Endometrial microvascular endothelial cells (primary cell): ENCODE measurements around the gene DMD. TPM values are rescaled to one million over a fixed set of nuclear protein-coding genes. Genes with fewer than 3 reads are reported as not detected.
"Not testable (repeated sequence)": the region's sequence is repeated elsewhere in the genome, so short reads cannot be mapped to it uniquely, and the experiment has no call there.

Source experiments
- in situ Hi-C: cut with HindIII; loops from 2 replicates; pipeline ENCODE4 v1.10.0; 2017; ENCODE audit warnings: low sequenced_read_pairs, low pct_unique_long_range_greater_than_20kb; ENCODE audit errors: inconsistent ontology term
- total RNA-seq: library from RNA; depleted of rRNA; stranded (reverse); fragments of >200 nt; gene quantifications from one replicate; pipeline ENCODE4 v1.2.3, GENCODE V29; 2015; ENCODE audit errors: inconsistent ontology term

Gene DMD
- total RNA-seq, 1 donor from 2014 or later, result 1.2 TPM

DNA sequence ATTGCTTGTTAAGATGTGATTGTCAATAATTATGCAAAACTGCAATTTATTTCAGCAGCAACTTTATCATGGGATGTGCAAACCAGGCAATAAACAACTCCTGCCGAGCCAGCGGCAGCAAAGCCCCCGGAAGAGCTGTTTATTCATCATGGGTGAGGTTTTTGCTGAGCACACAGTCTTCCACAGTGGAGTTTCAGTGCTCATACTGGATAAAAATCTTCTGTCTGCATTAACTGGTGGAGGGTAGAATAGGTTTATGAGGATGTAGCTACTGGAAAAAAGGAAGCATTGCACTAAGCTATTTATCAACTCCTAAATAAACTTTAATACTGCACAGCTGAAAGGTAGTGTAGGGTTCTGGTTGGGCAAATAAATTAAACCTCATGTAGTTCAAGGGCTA, 1582.2 kb downstream of the DMD start:
- in situ Hi-C loops, result no loop called here

GRCh38 chrX:31609130-31609529, 1602.2 kb downstream of the DMD start:
- in situ Hi-C loops, result no loop called here

- in situ Hi-C loops, result no loop called here
Measured at GRCh38 chrX:31608638-31609037, 1602.7 kb downstream of the DMD start.

- in situ Hi-C loops, result no loop called here
Measured at GRCh38 chrX:31606771-31607170, 1604.6 kb downstream of the DMD start.

DNA sequence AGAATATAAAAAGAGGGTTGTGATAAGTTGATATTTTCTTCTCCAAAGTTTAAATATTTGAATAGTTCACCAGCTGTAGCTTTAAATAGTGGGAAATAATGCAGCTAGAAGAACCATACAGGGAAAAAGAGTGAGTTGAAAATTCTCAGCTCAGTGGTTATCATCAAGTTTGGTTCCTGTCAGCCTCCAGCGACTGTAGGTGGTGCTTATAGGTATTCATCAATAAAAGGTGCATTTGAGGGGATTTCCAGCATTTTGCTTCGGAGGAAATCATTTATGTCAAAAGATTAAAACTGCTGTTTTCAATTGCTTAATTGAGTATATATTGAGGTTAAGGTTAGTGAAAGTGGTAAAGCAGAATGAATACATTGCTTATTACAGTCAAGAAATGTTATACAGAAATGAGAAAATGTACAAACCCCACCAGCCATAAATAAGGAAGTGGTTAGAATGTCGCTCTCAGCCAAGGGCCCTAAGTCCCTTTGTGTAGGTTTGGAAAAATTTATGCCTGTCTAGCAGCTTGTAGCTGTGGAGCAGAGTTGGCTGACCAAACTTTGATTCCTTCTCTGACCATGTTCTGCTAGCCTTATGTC, 1606.6 kb downstream of the DMD start:
- in situ Hi-C loops, result no loop called here

- in situ Hi-C loops, result no loop called here
Measured at GRCh38 chrX:31603411-31604120, 1607.8 kb downstream of the DMD start.

GRCh38 chrX:31600823-31601222, 1610.5 kb downstream of the DMD start:
- in situ Hi-C loops, result no loop called here

DNA sequence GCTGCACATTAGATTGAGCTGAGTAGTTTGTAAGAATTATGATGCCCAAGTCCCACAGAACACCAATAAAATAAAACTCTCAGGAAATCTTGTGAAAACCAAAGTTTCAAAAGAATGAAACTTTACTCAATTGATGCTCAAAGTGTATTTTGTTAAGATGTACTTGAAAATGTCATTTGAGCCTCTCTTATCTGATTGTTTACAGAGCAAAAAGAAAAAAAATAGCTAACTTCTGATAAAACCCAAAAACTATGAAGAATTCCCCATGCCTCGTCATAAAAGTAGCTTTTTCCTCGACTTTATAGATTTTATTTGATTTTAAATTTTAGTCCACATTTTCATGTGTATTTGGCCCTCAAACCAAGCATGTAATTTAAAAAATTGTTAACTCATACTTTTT, 1618.0 kb downstream of the DMD start:
- in situ Hi-C loops, result no loop called here

DNA sequence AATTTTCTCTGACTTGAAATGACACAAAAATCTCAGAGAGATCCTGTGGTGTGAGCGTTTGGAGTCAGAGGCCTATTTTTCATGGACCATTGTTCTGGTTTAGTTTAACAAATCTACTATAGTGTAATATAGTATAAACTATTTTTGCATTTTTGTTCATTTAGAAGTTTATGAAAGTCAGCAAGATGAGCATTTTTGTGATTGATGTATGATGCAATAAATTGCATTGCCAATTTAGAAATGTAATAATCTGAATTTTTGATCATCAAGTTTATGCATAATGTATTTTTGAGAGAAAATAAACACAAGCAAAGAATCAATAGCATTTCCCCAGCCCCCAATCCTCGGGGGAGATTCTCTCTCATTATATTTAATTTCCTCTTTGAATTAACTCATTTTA, 1620.0 kb downstream of the DMD start:
- in situ Hi-C loops, result no loop called here

GRCh38 chrX:31590581-31591114, 1620.7 kb downstream of the DMD start:
- in situ Hi-C loops, result no loop called here

- in situ Hi-C loops, result no loop called here
Measured at GRCh38 chrX:31589503-31589902, 1621.8 kb downstream of the DMD start.

DNA sequence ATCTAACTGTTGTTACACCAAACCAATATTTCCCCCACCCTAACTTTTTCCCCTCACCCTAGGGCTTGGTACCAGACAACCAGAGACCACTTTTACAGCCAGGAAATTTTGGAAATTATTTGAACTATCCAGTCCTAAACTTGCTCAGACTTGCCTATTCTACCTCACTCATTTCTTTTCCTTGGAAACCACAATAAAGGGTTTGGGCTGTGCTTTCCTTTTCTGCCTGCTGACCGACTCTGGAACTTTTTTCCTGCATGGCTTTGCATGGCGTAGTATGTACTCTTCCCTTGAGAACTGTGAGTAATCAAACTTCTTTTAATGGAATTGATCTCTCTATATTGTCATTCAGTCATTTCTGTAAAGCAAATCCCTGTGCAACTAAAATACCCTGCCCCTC, 1623.0 kb downstream of the DMD start:
- in situ Hi-C loops, result no loop called here

DNA sequence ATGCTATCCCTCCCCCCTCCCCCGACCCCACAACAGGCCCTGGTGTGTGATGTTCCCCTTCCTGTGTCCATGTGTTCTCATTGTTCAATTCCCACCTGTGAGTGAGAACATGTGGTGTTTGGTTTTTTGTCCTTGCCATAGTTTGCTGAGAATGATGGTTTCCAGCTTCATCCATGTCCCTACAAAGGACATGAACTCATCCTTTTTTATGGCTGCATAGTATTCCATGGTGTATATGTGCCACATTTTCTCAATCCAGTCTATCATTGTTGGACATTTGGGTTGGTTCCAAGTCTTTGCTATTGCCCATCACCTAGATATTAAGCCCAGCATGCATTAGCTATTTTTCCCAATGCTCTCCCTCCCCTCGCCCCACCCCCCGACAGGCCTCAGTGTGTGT, 1627.5 kb downstream of the DMD start:
- in situ Hi-C loops, result not testable (repeated sequence)

DNA sequence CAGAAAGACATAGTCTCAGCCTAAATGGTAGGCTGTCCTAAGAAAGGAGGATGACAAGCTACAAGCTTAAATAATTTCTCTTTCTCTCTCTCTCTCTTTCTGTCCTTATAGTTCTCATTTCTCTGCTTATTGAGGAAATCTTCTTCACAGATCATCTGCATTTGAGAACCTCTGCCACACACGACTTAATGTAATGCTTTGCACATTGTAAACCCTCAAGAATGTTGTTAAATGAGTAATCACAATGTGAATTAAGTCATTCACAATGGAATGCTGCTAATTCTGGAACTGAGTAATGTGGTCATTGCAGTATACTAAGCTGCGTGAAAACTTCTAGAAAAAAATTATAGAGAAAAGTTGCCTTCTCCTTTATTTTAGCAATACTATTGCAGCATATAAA, 1630.6 kb downstream of the DMD start:
- in situ Hi-C loops, result no loop called here

GRCh38 chrX:31580227-31580626, 1631.1 kb downstream of the DMD start:
- in situ Hi-C loops, result no loop called here

- in situ Hi-C loops, result no loop called here
Measured at GRCh38 chrX:31572360-31572759, 1639.0 kb downstream of the DMD start.

GRCh38 chrX:31570658-31571057, 1640.7 kb downstream of the DMD start:
- in situ Hi-C loops, result no loop called here

- in situ Hi-C loops, result no loop called here
Measured at GRCh38 chrX:31563792-31564191, 1647.6 kb downstream of the DMD start.

DNA sequence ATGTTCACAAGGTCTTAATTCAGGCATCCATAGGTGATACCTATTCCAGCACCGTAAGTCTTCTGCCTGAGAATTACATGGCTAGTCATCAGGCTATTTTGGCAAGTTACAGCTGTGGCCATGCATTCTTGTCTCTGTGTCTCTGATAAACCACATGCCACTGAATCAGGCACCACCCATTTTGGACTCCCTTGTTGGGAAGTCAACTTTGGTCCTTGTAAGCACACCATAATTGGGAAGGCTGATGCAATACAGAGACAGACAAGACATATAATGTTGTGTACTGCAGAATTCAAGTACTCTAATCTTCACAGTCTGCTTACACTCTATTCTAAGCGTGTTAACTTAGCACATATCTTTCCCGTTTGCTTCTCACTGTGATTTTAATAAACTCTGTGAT, 1655.8 kb downstream of the DMD start:
- in situ Hi-C loops, result no loop called here

DNA sequence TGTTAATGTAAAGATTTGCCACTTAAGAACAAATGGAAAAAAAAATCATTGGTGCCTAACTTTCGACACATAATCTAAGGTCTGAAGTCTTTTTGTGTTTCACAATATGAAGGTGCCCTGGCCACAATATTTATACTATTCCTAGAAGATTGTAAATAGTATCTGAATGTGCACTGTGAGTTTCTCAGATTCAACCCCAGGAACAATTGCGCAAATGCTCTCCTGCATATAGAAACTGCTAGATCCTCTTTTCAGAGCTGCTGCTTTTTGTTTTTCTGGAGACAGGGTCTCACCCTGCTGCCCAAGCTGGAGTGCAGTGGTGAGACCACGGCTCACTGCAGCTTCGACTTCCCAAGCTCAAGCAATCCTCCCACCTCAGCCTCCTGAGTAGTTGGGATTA, 1659.4 kb downstream of the DMD start:
- in situ Hi-C loops, result no loop called here

DNA sequence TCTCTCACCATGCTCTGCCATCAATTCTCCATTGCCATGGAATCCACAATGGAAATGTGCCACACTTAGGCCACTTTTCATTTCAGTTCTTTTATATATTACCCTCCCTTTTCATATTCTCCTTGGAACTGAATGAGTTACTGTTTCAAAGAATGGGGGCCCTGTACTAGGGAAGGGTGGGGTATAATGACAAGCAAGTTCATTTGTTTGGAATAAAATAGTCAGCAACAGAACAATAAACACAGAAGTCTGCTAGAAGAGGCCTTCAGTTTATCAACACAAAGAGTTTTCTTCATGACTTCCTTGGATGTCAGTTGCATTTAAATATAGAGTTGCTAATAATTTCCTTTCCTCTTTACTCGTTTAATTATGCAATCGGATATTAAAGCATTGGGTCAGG, 1661.2 kb downstream of the DMD start:
- in situ Hi-C loops, result no loop called here
